ENCODE data around the gene EGFR.

The EGFR gene

DNA sequence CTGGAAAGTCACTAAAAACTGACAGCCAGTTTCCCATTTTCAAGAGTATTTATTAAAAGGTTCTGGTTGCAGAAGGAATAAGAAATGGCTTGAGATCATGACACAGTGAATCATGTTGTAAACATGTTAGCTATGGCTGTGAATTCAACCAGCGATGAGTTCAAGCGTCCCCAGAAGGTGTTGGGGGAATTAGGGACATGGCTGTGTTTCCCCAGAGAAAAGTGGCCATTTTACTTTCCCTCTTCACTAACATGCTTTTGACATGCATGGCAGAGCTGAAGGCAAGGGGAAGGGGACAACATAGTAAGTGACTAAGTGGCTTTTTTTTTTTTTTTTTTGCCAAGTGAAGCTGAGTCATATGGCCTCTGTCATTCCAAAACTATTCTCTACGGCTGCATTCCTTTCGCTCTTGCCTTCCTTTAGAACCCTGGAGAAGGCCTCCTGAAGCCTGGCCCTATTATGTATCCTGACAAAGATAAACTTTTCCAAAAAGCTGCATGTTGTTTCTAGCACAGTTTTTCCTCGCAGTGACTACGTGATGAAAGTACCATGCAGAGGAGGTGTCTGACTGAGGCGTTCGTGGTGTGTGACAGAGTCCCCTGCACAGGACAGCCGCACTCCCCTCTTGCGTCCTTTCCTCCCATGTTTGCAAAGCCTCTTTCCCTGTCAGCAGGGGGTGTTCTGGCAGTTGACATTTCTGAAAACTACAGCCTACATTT lies 46.9 kb downstream of the EGFR start:
- no peak for DNase-seq

- DNase-seq, result no peak
Observed at GRCh38 chr7:55066524-55066923, 47.7 kb downstream of the EGFR start.

GRCh38 chr7:55066938-55067337 lies 48.1 kb downstream of the EGFR start:
- no peak for DNase-seq

DNA sequence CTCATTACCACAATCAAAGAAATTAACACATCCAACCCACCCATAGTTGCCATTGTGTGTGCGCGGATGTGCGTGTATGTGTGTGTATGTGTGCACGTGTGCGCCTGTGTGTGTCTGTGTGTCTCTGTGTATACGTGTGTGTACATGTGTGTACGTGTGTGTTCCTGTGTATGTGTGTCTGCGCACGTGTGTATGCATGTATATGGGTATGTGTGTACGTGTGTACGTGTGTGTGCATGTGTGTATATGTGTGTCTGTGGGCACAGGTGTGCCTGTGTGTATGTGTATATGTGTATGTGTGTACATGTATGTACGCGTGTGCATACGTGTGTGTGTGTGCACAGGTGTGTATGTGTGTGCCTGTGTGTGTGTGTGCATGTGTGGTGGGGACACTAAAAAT lies 48.9 kb downstream of the EGFR start:
- no peak for DNase-seq

- no peak for DNase-seq
Observed at GRCh38 chr7:55069271-55069792, 50.5 kb downstream of the EGFR start.

DNA sequence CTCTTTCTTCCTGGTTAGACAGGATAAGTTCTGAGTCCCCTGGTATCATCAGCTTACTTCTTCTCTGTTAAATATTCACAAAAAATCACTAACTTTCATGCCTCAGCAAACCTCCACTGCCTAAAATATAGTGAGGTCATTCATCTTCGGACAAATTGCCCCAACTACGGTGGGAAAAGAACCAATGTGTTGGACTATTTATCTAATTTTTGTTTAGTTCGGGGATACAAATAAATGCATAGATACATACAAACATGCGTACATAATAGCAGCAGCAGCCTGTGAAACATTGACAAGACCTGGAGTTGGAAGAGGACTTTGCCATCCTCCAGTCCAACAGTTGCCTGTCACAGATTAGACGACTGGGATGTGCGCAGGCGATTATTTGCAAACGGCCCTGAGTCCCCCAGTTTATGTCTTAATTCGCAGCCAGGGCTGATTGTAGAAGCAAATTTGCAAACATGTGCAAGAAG lies 51.5 kb downstream of the EGFR start:
- DNase-seq, result no peak

DNA sequence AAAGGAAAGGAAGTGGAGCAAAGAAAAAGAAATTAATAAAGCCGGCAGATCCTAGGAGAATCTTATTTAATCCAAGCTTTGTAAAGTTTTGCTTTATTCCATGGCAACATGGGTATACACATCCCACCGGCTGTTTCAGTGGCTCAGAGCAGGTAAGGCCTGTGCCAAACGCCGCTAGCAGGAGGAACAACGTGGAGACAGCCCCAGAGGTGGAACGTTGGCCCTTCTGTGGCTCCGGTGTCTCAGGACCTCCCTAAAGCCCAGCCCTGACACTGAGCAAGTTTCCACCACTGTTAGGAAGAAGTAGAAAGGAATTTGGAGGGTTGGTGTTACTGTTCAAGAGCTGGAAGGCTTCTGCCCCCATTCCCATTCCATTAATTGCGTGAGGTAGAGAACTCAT lies 52.0 kb downstream of the EGFR start:
- no peak for DNase-seq

GRCh38 chr7:55071411-55072175 lies 52.8 kb downstream of the EGFR start:
- no peak for DNase-seq

DNA sequence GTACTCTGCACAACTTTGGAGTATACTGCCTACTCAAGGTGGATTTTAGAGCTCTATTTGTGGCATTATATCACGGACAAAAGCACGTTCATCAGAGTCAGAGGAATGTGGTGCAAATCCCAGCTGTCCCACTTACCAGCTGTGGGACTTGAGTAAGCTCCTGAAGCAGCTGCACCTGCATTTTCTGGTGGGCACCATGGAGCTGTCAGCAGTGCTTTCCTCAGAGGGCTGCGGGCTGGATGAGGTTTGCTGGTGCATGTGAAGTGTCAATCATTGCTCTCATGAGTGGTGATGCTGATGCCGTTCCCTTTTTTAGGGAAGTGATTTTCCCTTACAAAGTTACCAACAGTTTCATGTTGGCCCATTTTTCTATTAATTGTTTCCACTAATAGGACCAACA lies 53.4 kb downstream of the EGFR start:
- DNase-seq, result no peak

GRCh38 chr7:55073051-55073511 lies 54.3 kb downstream of the EGFR start:
- no peak for DNase-seq

GRCh38 chr7:55073976-55074528 lies 55.2 kb downstream of the EGFR start:
- no peak for DNase-seq

GRCh38 chr7:55075464-55076021 lies 56.7 kb downstream of the EGFR start:
- no peak for DNase-seq

GRCh38 chr7:55077561-55078410 lies 59.0 kb downstream of the EGFR start:
- DNase-seq, result no peak

- DNase-seq, result no peak
Observed at GRCh38 chr7:55078465-55079372, 59.9 kb downstream of the EGFR start.

GRCh38 chr7:55080000-55080623 lies 61.3 kb downstream of the EGFR start:
- DNase-seq, result no peak

DNA sequence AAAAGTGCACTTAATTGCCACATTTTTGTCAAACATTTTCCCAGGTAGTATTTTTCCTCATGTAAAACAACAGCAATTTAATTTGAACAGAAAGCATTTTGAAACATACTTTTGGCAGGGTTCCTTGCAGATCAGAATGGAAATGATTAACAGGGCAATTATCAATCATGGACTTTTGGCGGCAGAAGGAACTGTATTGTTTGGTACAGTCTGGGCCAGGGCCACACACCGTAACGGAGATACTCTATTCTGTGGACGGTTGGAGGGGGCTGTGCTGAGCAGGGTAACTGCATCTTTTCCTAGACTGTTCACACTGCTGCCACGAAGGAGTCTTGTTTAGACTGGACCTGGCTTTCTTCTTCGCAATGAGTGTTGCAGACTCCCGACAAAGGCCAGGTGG lies 62.3 kb downstream of the EGFR start:
- no peak for DNase-seq

DNA sequence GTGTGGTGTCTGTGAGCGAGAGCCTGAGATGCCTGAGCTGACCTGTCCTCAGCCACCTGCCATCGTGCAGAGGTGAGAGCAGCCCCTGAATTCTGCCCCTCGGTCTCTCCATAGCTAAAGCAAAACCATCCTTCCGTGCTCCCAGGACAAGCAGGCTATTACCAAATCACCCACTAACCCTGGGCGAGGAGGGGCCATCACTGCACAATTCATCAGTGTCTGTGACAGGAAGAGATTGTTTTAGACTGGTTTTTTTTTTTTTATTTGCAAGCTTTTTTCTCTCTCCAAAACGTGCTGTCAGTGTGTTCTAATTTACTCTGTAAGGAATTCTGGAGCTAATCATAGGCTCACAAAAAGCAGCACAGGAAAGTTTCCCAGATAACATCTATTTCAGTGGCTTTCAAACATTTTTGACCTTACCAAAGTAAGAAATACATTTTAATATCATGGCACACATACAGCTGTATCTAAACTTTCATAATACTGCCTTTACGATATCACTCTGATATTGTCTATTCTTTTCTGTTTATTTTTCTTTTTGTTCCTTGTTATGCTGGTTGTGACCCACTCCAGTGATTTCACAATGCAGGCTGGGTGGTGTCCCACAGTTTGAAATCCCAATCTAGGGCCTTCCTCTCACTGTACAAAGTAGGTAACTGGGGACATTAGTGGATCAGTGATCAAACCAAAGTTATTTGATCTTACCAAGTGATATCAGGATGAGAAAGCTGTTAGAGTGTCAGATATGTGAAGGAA lies 62.8 kb downstream of the EGFR start:
- DNase-seq, result no peak

GRCh38 chr7:55082228-55082603 lies 63.4 kb downstream of the EGFR start:
- no peak for DNase-seq

DNA sequence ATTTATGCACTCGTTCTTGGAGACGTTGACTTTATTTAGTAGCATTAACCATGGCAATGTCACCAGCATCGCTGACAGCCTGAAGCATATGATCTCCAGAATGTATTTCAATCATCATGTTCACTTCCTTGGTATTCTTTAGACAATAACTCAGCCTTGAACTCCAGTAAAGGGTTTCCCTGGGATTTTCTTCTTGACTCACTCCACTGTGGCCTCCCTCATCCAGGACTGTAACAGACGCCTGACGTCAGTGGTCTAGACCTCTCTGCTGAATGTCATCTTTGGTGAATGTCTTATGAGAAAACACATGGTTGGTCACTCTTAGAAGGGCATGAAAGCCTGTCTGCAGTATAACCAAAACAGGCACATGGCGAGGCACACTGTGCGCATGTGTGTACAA lies 64.4 kb downstream of the EGFR start:
- DNase-seq, result no peak

GRCh38 chr7:55084307-55084706 lies 65.5 kb downstream of the EGFR start:
- DNase-seq, result no peak

Measured in AML-193 (cell line).